DOHH2 (cell line): ENCODE results near the gene IGSF11.

ENCODE experiments used
- H3F3A ChIP-seq: fragments of 200-600 bp; sonication (generic), shearing (Covaris generic); 2 replicates; pipeline ENCODE4 v1.6.0; 2016; ENCODE audit warnings: antibody characterized with exemption, mild to moderate bottlenecking; ENCODE audit not compliant: control insufficient read depth, insufficient read depth
- H3K27ac ChIP-seq: fragments of 200-600 bp; sonication (generic); 2 replicates; pipeline ENCODE4 v1.5.1; 2014; ENCODE audit warnings: low read depth, mild to moderate bottlenecking, low read length, moderate library complexity
- H3K27me3 ChIP-seq: fragments of 200-600 bp; sonication (generic); 2 replicates; pipeline ENCODE4 v1.6.1; 2014; ENCODE audit warnings: mild to moderate bottlenecking, low read length, mixed read lengths; ENCODE audit not compliant: control insufficient read depth
- H3K36me3 ChIP-seq: fragments of 200-600 bp; sonication (generic); 2 replicates; pipeline ENCODE4 v1.6.1; 2014; ENCODE audit warnings: mild to moderate bottlenecking, low read length, moderate library complexity, mixed read lengths; ENCODE audit not compliant: control insufficient read depth
- H3K4me1 ChIP-seq: fragments of 200-600 bp; sonication (generic); 2 replicates; pipeline ENCODE4 v1.6.1; 2014; ENCODE audit warnings: mild to moderate bottlenecking, low read length, mixed read lengths; ENCODE audit not compliant: control insufficient read depth
- H3K4me2 ChIP-seq: fragments of 200-600 bp; sonication (generic); 2 replicates; pipeline ENCODE4 v1.6.0; 2014; ENCODE audit warnings: mild to moderate bottlenecking, low read length, moderate library complexity
- H3K4me3 ChIP-seq: fragments of 200-600 bp; sonication (generic); 2 replicates; pipeline ENCODE4 v1.5.1; 2014; ENCODE audit warnings: mild to moderate bottlenecking, low read length, mixed read lengths
- H3K79me2 ChIP-seq: fragments of 200-600 bp; sonication (generic); 2 replicates; pipeline ENCODE4 v1.6.1; 2014; ENCODE audit warnings: mild to moderate bottlenecking, low read length, mixed read lengths; ENCODE audit not compliant: control insufficient read depth
- H3K9me2 ChIP-seq: fragments of 200-600 bp; sonication (generic); replicated peaks from 2 replicates; pipeline ENCODE4 v1.6.1; 2014; ENCODE audit warnings: mild to moderate bottlenecking, low read length, mixed read lengths; ENCODE audit not compliant: control insufficient read depth
- H3K9me3 ChIP-seq: fragments of 200-600 bp; sonication (generic); 2 replicates; pipeline ENCODE4 v1.6.1; 2014; ENCODE audit warnings: antibody characterized with exemption, low read length, mixed read lengths; ENCODE audit not compliant: control insufficient read depth, insufficient read depth
- H4K20me1 ChIP-seq: fragments of 200-600 bp; sonication (generic); 2 replicates; pipeline ENCODE4 v1.6.0; 2014; ENCODE audit warnings: low read depth, mild to moderate bottlenecking, antibody characterized with exemption, low read length, moderate library complexity; ENCODE audit not compliant: control insufficient read depth, insufficient read depth
- EZH2phosphoT487 ChIP-seq: fragments of 200-600 bp; sonication (generic); IDR thresholded peaks from 2 replicates; pipeline ENCODE4 v1.6.1; 2017; ENCODE audit warnings: borderline replicate concordance, mild to moderate bottlenecking, antibody characterized with exemption, low read length, moderate library complexity, mixed read lengths
- TF ChIP-seq, protein P1 (sequence below): fragments of 200-600 bp; sonication (generic); IDR thresholded peaks from one replicate; pipeline ENCODE4 v1.5.1; 2014; ENCODE audit warnings: antibody characterized with exemption, mild to moderate bottlenecking, low read depth, low read length; ENCODE audit not compliant: poor library complexity, severe bottlenecking

Gene IGSF11

GRCh38 chr3:119015942-119016341 lies 18.7 kb downstream of the IGSF11 start:
- Histone ChIP-seq H4K20me1 (no peaks in the 10 kb centered on the region), H3K79me2 (no peaks in the 10 kb centered on the region), H3K4me3 (no peak overlapping the region), H3K4me2 (no peak overlapping the region), H3F3A (no peaks in the 10 kb centered on the region), H3K4me1 (no peaks in the 10 kb centered on the region), H3K27me3 (peaks cover 6% of the 10 kb centered on the region; the same call in 1 of the 2 replicates), H3K9me3 (no peaks in the 10 kb centered on the region), H3K27ac (no peak overlapping the region), H3K36me3 (no peaks in the 10 kb centered on the region), H3K9me2 (no peaks in the 10 kb centered on the region)
- TF ChIP-seq EZH2phosphoT487, result no peak
- TF ChIP-seq, protein P1, sequence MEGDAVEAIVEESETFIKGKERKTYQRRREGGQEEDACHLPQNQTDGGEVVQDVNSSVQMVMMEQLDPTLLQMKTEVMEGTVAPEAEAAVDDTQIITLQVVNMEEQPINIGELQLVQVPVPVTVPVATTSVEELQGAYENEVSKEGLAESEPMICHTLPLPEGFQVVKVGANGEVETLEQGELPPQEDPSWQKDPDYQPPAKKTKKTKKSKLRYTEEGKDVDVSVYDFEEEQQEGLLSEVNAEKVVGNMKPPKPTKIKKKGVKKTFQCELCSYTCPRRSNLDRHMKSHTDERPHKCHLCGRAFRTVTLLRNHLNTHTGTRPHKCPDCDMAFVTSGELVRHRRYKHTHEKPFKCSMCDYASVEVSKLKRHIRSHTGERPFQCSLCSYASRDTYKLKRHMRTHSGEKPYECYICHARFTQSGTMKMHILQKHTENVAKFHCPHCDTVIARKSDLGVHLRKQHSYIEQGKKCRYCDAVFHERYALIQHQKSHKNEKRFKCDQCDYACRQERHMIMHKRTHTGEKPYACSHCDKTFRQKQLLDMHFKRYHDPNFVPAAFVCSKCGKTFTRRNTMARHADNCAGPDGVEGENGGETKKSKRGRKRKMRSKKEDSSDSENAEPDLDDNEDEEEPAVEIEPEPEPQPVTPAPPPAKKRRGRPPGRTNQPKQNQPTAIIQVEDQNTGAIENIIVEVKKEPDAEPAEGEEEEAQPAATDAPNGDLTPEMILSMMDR, result no peak

- Histone ChIP-seq H3K4me3 (no peak overlapping the region), H3K27me3 (peaks cover 6% of the 10 kb centered on the region; the same call in 1 of the 2 replicates), H3F3A (no peaks in the 10 kb centered on the region), H3K36me3 (no peaks in the 10 kb centered on the region), H3K79me2 (no peaks in the 10 kb centered on the region), H3K27ac (no peak overlapping the region), H3K9me3 (no peaks in the 10 kb centered on the region), H3K4me2 (no peak overlapping the region), H4K20me1 (no peaks in the 10 kb centered on the region), H3K9me2 (no peaks in the 10 kb centered on the region), H3K4me1 (no peaks in the 10 kb centered on the region)
- TF ChIP-seq, protein P1, result no peak
- no peak for TF ChIP-seq EZH2phosphoT487
Observed at GRCh38 chr3:119013951-119014350, 20.7 kb downstream of the IGSF11 start.

GRCh38 chr3:119011528-119011927 lies 23.1 kb downstream of the IGSF11 start:
- Histone ChIP-seq H3K9me2 (no peaks in the 10 kb centered on the region), H4K20me1 (no peaks in the 10 kb centered on the region), H3K9me3 (no peaks in the 10 kb centered on the region), H3K4me1 (no peaks in the 10 kb centered on the region), H3K4me2 (no peak overlapping the region), H3K36me3 (no peaks in the 10 kb centered on the region), H3K4me3 (no peak overlapping the region), H3F3A (no peaks in the 10 kb centered on the region), H3K79me2 (no peaks in the 10 kb centered on the region), H3K27me3 (peaks cover 6% of the 10 kb centered on the region; the same call in 1 of the 2 replicates), H3K27ac (no peak overlapping the region)
- TF ChIP-seq EZH2phosphoT487, result no peak
- TF ChIP-seq, protein P1, result no peak

DNA sequence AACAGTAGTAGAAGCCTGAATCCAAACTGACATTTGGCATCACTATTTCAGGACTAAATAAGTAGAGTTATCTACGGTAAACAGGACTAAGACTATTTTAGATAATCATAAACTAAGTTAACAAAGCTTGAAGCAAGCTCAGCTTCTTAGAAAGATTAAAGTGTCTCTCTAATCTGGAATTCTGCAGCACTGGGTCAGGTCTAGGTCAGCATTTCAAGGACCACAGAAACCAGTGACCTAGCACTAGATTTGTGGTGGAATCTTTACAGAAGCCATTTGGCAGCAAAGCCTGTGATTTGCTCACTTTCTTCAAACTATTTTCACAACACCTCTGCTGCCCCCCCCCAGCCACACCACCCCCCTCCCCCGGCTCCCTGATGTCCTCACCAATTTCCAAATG lies 37.5 kb downstream of the IGSF11 start:
- no peaks in the 10 kb centered on the region for H3K27me3 ChIP-seq
- H3K4me1 ChIP-seq, result no peaks in the 10 kb centered on the region
- H3K27ac ChIP-seq, result no peak overlapping the region
- H3K4me3 ChIP-seq, result no peak overlapping the region
- H3K9me2 ChIP-seq, result no peaks in the 10 kb centered on the region
- H3K4me2 ChIP-seq, result no peak overlapping the region
- no peaks in the 10 kb centered on the region for H3K36me3 ChIP-seq
- H4K20me1 ChIP-seq, result no peaks in the 10 kb centered on the region
- no peaks in the 10 kb centered on the region for H3F3A ChIP-seq
- no peak for TF ChIP-seq EZH2phosphoT487
- TF ChIP-seq, protein P1, result no peak
- H3K79me2 ChIP-seq, result no peaks in the 10 kb centered on the region
- no peaks in the 10 kb centered on the region for H3K9me3 ChIP-seq
